Neural progenitor cell (in vitro differentiated cells): ENCODE measurements around the gene NKAIN2. TPM values are rescaled to one million over a fixed set of nuclear protein-coding genes. Genes with fewer than 3 reads are reported as not detected.

Experiments used
- DNase-seq: peaks from one replicate; pipeline ENCODE4 v3.0.0-alpha.2; 2016; ENCODE audit warnings: low spot score
- H2AFZ ChIP-seq: fragments of 200-600 bp; sonication (generic); replicated peaks from 2 replicates; pipeline ENCODE4 v1.6.1; 2016; ENCODE audit warnings: antibody characterized with exemption
- H3F3A ChIP-seq: fragments of 200-600 bp; sonication (generic); 2 replicates; pipeline ENCODE4 v1.6.1; 2016; ENCODE audit warnings: antibody characterized with exemption, low read depth
- H3K27ac ChIP-seq: fragments of 200-600 bp; sonication (generic); 2 replicates; pipeline ENCODE4 v1.5.1; 2016; ENCODE audit warnings: mild to moderate bottlenecking
- H3K27me3 ChIP-seq: fragments of 200-600 bp; sonication (generic); 2 replicates; pipeline ENCODE4 v1.6.1; 2016; ENCODE audit warnings: mild to moderate bottlenecking, moderate library complexity
- H3K36me3 ChIP-seq: fragments of 200-600 bp; sonication (generic); 2 replicates; pipeline ENCODE4 v1.5.1; 2016
- H3K4me1 ChIP-seq: fragments of 200-600 bp; sonication (generic); 2 replicates; pipeline ENCODE4 v1.6.1; 2016; ENCODE audit warnings: mixed run types
- H3K4me2 ChIP-seq: fragments of 200-600 bp; sonication (generic); 2 replicates; pipeline ENCODE4 v1.6.1; 2016
- H3K4me3 ChIP-seq: fragments of 200-600 bp; sonication (generic); 2 replicates; pipeline ENCODE4 v1.5.1; 2016
- H3K79me2 ChIP-seq: fragments of 200-600 bp; sonication (generic); 2 replicates; pipeline ENCODE4 v1.6.1; 2016; ENCODE audit warnings: low read depth
- H3K9ac ChIP-seq: fragments of 200-600 bp; sonication (generic); 2 replicates; pipeline ENCODE4 v1.6.1; 2016
- H3K9me3 ChIP-seq: fragments of 200-600 bp; sonication (generic); 2 replicates; pipeline ENCODE4 v1.5.1; 2016; ENCODE audit warnings: low read depth
- H4K20me1 ChIP-seq: fragments of 200-600 bp; sonication (generic); 2 replicates; pipeline ENCODE4 v1.6.1; 2016; ENCODE audit warnings: low read depth
- H3K27ac Mint-ChIP-seq: 3 replicates; pipeline ENCODE4 v1.8.0; 2021; ENCODE audit warnings: mixed read lengths
- H3K27me3 Mint-ChIP-seq: 2 replicates; pipeline ENCODE4 v1.8.0; 2022; ENCODE audit warnings: low read depth, mild to moderate bottlenecking, inconsistent platforms, moderate library complexity, mixed read lengths; ENCODE audit not compliant: insufficient read depth
- H3K36me3 Mint-ChIP-seq: 3 replicates; pipeline ENCODE4 v1.8.0; 2021; ENCODE audit warnings: mixed read lengths
- H3K4me1 Mint-ChIP-seq: 3 replicates; pipeline ENCODE4 v1.8.0; 2021; ENCODE audit warnings: mixed read lengths
- H3K4me3 Mint-ChIP-seq: 3 replicates; pipeline ENCODE4 v1.8.0; 2021; ENCODE audit warnings: mild to moderate bottlenecking, moderate library complexity, mixed read lengths
- H3K9me3 Mint-ChIP-seq: 3 replicates; pipeline ENCODE4 v1.8.0; 2020; ENCODE audit warnings: mixed read lengths
- EZH2 ChIP-seq: fragments of 200-600 bp; sonication (generic); IDR thresholded peaks from 2 replicates; pipeline ENCODE4 v1.6.1; 2017; ENCODE audit warnings: antibody characterized with exemption, mild to moderate bottlenecking, moderate library complexity
- EZH2phosphoT487 ChIP-seq: fragments of 200-600 bp; sonication (generic); IDR thresholded peaks from 2 replicates; pipeline ENCODE4 v1.6.1; 2017; ENCODE audit warnings: antibody characterized with exemption
- total RNA-seq: library from RNA; depleted of rRNA; stranded (reverse); fragments of >200 nt; gene quantifications from 2 replicates; pipeline ENCODE4 v1.2.3, GENCODE V29; 2015; ENCODE audit warnings: low replicate concordance
- TF ChIP-seq, protein P1 (sequence below): fragments of 200-600 bp; sonication (generic); IDR thresholded peaks from 2 replicates; pipeline ENCODE4 v1.5.1; 2017; ENCODE audit warnings: antibody characterized with exemption, mild to moderate bottlenecking

The NKAIN2 gene
- total RNA-seq, 1 donor from 2014 or later: 0.45 TPM

DNA sequence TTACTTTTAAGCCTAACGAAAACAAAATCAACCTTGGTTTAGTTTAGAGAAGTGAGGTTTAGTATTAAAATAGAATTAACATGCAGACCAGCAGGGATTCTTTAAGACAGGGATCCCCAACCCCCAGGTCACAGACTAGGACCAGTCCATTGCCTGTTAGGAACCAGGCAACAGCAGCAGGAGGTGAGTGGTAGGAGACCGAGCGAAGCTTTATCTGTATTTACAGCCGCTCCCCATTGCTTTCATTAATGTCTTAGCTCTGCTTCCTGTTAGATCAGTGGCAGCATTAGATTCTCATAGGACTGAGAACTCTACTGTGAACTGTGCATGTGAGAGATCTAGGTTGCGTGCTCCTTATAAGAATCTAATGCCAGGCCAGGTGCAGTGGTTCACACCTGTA is 225.9 kb downstream of the NKAIN2 start:
- no peaks in the 10 kb centered on the region for H4K20me1 ChIP-seq
- H3K4me2 ChIP-seq: no peak overlapping the region
- peaks cover 14% of the 10 kb centered on the region for H3K4me1 ChIP-seq
- Mint-ChIP-seq H3K4me1 (peaks cover 20% of the 10 kb centered on the region), H3K9me3 (no peaks in the 10 kb centered on the region), H3K36me3 (no peaks in the 10 kb centered on the region), H3K4me3 (no peak overlapping the region), H3K27ac (no peak overlapping the region), H3K27me3 (no peaks in the 10 kb centered on the region)
- no peak overlapping the region for H2AFZ ChIP-seq
- H3K4me3 ChIP-seq: no peak overlapping the region
- no peak overlapping the region for H3K27ac ChIP-seq
- H3K9me3 ChIP-seq: no peaks in the 10 kb centered on the region
- no peaks in the 10 kb centered on the region for H3K27me3 ChIP-seq
- TF ChIP-seq EZH2 (no peak), EZH2phosphoT487 (no peak)
- TF ChIP-seq, protein P1, sequence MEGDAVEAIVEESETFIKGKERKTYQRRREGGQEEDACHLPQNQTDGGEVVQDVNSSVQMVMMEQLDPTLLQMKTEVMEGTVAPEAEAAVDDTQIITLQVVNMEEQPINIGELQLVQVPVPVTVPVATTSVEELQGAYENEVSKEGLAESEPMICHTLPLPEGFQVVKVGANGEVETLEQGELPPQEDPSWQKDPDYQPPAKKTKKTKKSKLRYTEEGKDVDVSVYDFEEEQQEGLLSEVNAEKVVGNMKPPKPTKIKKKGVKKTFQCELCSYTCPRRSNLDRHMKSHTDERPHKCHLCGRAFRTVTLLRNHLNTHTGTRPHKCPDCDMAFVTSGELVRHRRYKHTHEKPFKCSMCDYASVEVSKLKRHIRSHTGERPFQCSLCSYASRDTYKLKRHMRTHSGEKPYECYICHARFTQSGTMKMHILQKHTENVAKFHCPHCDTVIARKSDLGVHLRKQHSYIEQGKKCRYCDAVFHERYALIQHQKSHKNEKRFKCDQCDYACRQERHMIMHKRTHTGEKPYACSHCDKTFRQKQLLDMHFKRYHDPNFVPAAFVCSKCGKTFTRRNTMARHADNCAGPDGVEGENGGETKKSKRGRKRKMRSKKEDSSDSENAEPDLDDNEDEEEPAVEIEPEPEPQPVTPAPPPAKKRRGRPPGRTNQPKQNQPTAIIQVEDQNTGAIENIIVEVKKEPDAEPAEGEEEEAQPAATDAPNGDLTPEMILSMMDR: no peak
- no peak for DNase-seq
- no peaks in the 10 kb centered on the region for H3F3A ChIP-seq
- H3K36me3 ChIP-seq: no peaks in the 10 kb centered on the region
- H3K79me2 ChIP-seq: no peaks in the 10 kb centered on the region
- no peak overlapping the region for H3K9ac ChIP-seq

DNA sequence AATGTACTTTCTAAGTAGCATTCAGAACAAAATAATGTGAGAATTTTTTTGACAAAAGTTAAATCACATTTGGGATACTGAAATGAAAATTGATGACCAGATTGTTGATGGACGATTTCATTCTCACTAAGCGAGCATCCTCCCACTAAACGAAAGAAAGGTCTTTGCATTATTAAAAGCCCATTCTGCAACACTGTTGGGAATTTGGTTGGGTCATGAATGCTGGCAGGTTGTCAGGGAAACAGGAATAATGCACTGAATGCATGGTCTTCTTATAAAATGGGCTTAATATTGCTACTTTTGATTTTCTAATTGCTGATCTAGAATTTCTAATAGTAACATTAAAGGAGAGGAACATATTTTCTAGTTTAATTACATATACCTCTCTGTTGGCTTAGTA is 229.8 kb downstream of the NKAIN2 start:
- no peaks in the 10 kb centered on the region for H3K79me2 ChIP-seq
- H3K27me3 ChIP-seq: no peaks in the 10 kb centered on the region
- no peak overlapping the region for H3K27ac Mint-ChIP-seq
- no peak overlapping the region for H3K27ac ChIP-seq
- peaks cover 14% of the 10 kb centered on the region for H3K4me1 ChIP-seq
- TF ChIP-seq EZH2 (no peak), EZH2phosphoT487 (no peak)
- TF ChIP-seq, protein P1: no peak
- no peak overlapping the region for H3K4me3 ChIP-seq
- no peaks in the 10 kb centered on the region for H3K36me3 Mint-ChIP-seq
- no peak overlapping the region for H3K9ac ChIP-seq
- no peak overlapping the region for H2AFZ ChIP-seq
- DNase-seq: no peak
- no peak overlapping the region for H3K4me2 ChIP-seq
- no peaks in the 10 kb centered on the region for H3K9me3 ChIP-seq
- H3F3A ChIP-seq: no peaks in the 10 kb centered on the region
- no peaks in the 10 kb centered on the region for H4K20me1 ChIP-seq
- no peaks in the 10 kb centered on the region for H3K27me3 Mint-ChIP-seq
- peaks cover 20% of the 10 kb centered on the region for H3K4me1 Mint-ChIP-seq
- H3K4me3 Mint-ChIP-seq: no peak overlapping the region
- peaks cover 4% of the 10 kb centered on the region for H3K9me3 Mint-ChIP-seq
- H3K36me3 ChIP-seq: no peaks in the 10 kb centered on the region

DNA sequence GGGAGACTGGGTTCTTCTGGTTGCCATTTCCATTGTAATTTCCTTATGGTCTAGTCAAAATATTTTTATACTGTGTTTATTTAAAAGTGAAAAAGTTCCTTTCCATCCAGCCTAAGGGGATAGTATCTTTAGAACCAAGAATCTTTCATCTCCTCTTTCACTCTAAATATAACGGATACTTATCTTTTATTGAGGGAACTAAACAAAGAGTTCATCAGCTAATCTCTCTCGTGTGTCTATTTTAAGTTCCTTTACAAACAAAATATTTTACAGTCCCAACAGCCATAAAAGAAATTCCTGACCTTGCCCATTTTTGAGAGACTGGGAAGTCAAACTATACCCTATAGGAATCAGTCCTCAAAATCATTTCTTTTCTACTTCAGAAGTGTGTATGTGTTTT is 232.7 kb downstream of the NKAIN2 start:
- TF ChIP-seq EZH2 (no peak), EZH2phosphoT487 (no peak)
- TF ChIP-seq, protein P1: no peak
- H3K9me3 ChIP-seq: no peaks in the 10 kb centered on the region
- no peak for DNase-seq
- H3K36me3 Mint-ChIP-seq: no peaks in the 10 kb centered on the region
- H3K9ac ChIP-seq: no peak overlapping the region
- no peaks in the 10 kb centered on the region for H3K79me2 ChIP-seq
- H3K9me3 Mint-ChIP-seq: peaks cover 4% of the 10 kb centered on the region
- H3F3A ChIP-seq: no peaks in the 10 kb centered on the region
- H3K27me3 ChIP-seq: no peaks in the 10 kb centered on the region
- no peak overlapping the region for H3K4me3 ChIP-seq
- peaks cover 15% of the 10 kb centered on the region for H3K4me1 Mint-ChIP-seq
- no peak overlapping the region for H2AFZ ChIP-seq
- no peaks in the 10 kb centered on the region for H3K36me3 ChIP-seq
- H3K4me2 ChIP-seq: no peak overlapping the region
- no peaks in the 10 kb centered on the region for H4K20me1 ChIP-seq
- H3K4me3 Mint-ChIP-seq: no peak overlapping the region
- H3K27me3 Mint-ChIP-seq: no peaks in the 10 kb centered on the region
- H3K27ac Mint-ChIP-seq: no peak overlapping the region
- peaks cover 7% of the 10 kb centered on the region for H3K4me1 ChIP-seq
- no peak overlapping the region for H3K27ac ChIP-seq

DNA sequence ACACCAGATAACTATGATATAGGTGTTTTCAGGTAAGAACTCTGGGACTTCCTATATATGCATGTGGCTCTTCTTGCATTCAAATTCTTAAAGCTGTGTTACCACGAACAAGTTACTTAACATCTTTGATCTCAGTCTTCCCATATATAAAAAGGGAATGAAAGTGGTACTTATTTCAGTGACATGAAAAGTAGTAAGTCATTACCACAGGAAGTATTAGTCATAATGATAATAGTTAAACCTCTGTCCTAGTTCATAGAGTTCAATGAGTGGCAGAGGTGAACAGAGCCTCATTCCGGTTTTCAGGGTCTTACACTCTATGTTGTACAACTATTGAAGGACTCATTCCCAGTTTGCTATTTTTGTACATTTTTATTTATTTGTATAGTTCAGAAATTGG is 237.0 kb downstream of the NKAIN2 start:
- no peak for DNase-seq
- Mint-ChIP-seq H3K4me1 (peaks cover 14% of the 10 kb centered on the region), H3K9me3 (no peaks in the 10 kb centered on the region), H3K27ac (no peak overlapping the region), H3K36me3 (no peaks in the 10 kb centered on the region), H3K4me3 (no peak overlapping the region), H3K27me3 (no peaks in the 10 kb centered on the region)
- no peaks in the 10 kb centered on the region for H3F3A ChIP-seq
- H3K4me3 ChIP-seq: no peak overlapping the region
- H3K27me3 ChIP-seq: no peaks in the 10 kb centered on the region
- no peak overlapping the region for H3K9ac ChIP-seq
- no peaks in the 10 kb centered on the region for H3K4me1 ChIP-seq
- no peak overlapping the region for H3K27ac ChIP-seq
- H3K79me2 ChIP-seq: no peaks in the 10 kb centered on the region
- no peak overlapping the region for H2AFZ ChIP-seq
- no peak overlapping the region for H3K4me2 ChIP-seq
- H3K36me3 ChIP-seq: no peaks in the 10 kb centered on the region
- no peaks in the 10 kb centered on the region for H3K9me3 ChIP-seq
- no peaks in the 10 kb centered on the region for H4K20me1 ChIP-seq
- TF ChIP-seq EZH2: no peak
- TF ChIP-seq, protein P1: no peak
